Superior temporal gyrus (tissue), 1 donor: ENCODE measurements around the gene HINT2.
A peak's percentile ranks its signal among the peaks of the same experiment; 100 is the strongest.

Source experiments
- DNase-seq: peaks from one replicate; pipeline ENCODE4 v3.0.0-alpha.2; 2016; ENCODE audit errors: extremely low spot score

HINT2 gene

GRCh38 chr9:35840881-35841644 lies 26.2 kb upstream of the HINT2 start:
- DNase-seq: no peak

DNA sequence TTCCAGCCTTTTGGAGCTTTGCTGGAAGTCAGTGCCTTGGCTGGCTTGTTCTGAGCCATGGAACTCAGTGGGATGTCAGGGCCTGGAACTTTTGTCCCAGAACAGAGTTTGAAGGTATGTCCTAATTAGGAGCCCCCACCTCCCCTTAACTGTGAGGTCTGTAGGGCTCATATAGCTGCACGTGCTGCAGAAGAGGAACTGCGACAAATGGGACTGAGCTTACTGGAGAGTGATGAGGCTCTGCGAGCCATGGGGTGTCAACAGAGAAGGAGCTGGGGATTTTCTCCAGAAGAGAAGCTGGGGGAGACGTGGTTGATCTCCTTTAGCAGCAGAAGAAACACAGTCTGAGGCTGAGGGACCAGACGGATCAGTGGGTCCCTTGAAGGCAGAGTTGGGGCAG lies 25.1 kb upstream of the HINT2 start:
- no peak for DNase-seq

GRCh38 chr9:35836595-35836994 lies 21.8 kb upstream of the HINT2 start:
- DNase-seq: no peak

GRCh38 chr9:35835766-35836165 lies 20.9 kb upstream of the HINT2 start:
- no peak for DNase-seq

GRCh38 chr9:35835216-35835632 lies 20.4 kb upstream of the HINT2 start:
- no peak for DNase-seq

DNA sequence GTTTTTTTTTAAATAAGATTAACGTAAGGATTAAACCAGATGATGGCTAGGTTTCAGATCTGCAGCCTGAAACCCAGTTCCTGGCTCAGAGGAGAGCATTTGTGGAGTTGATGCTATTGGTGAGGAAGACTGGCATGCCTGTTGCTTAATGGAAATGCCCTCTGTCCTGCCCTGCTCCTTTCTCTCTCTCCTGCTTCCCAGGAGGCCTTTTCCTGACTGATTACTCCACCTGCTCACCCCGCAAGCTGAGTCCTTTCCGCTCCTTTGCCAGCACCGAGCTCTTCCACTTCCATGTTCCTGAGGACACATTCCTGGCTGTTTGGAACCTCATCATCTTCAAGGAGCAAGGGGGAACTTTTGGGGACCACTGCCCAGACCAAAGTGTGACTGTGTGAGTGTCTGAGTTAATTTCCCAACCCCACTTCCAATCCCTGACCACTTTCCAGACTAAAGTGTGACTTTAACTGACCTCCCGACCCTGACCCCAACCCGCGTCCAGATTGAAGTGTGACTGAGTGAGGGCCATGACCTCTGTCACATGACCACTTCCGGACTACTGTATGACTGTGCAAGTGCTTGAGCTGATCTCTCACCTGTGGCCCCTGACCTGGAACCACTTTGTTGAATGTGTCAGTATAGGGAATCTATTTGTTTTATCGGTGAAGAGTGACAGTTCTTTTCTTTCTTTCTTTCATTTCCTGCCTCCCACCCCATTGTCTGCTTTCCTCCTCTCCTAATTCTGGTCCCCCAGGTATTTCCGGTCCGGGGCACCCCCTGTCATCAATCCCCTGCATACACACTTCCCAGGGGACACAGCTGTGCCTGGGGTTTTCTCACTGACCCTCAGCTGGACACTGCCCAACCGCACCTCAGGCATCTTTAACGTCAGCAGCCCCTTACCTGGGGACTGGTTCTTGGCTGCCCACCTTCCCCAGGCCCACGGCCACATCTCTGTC lies 19.7 kb upstream of the HINT2 start:
- no peak for DNase-seq

DNA sequence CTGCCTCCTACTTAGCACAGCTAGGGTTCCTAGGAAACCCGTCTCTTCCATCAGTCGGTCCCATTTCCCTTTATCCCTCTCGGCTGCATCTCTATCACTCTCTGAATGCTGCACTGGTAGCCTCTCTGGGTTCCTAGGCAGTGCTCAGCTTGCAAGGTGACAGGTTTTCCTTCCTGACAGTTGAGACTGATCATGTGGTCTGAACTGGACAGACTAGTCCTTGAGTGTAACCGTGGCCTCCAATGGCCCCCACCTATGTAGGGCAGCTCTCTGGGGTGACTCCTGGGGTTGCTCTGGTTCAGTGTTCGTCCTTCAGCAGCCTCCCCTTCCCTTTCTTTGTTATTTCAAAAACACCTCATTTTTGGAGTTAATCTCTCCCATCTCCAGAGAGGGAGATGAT lies 18.0 kb upstream of the HINT2 start:
- no peak for DNase-seq

GRCh38 chr9:35831040-35831439 lies 16.2 kb upstream of the HINT2 start:
- DNase-seq: no peak

DNA sequence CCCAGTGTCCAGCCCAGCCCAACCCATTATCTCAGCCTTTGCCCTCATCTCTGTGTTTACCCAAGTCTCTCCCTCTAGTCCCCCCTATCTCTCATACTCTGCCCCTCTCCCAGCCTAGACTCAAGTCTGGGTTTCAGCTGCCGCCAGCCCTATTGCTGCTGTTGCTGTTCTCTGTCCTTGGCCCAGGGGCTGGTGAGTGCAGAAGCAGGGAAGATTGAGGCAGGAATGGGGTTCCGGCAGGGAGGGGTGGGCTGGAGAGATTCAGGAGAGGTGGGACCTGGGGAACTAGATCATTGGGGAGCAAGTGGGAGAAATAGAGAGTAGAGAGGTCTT lies 14.9 kb upstream of the HINT2 start:
- DNase-seq: no peak

- DNase-seq: peak; percentile 83
Observed at GRCh38 chr9:35829084-35829763, 14.4 kb upstream of the HINT2 start, which contains the start of gene TMEM8B. Gene TMEM8B (plus strand): TSS chr9:35829228. CDS start chr9:35829448, 220 bp downstream.

DNA sequence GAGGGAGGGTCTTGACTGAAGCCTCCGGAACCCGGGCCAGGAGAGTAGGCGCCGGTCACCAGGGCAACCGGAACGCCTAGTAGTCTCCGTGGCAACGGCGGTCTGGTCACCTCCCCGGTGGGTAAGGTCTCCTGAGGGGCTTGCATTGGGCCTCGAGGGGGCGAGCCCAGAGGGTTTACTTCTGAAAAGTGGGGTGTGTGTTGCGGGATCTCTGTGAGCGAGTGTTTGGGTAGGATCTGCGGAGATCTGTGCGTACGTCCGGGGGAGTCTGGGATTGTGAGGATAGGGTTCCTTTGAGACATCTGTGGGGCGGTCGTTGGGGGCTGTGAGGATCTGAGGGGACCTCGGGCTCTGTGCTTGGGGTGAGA lies 13.9 kb upstream of the HINT2 start, which contains the start of gene FAM221B:
Gene FAM221B, minus strand, starts transcription at position 17 of the 368 bp plus-strand sequence. CDS start 2,571 bp downstream, outside the sequence.
- no peak for DNase-seq

DNA sequence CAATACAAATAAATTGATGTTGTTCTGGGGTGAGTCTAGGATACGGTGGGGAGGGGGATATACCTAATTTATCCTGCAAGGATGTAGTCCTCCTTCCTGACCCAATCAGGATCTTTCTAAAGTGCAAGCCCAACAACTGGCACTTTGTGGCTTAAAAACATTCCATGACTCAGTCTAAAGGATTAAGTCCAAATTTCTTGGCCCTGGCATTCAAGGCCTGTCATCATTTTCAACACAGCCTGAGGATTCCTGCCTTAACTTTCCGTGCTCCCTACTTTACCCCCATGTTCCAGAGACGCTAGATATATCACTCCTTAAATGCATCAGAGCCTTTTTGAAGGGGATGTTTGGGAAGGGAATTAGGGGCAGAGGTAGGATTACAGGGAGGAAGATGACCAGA lies 12.6 kb upstream of the HINT2 start:
- DNase-seq: no peak

GRCh38 chr9:35826071-35826701 lies 11.3 kb upstream of the HINT2 start:
- peak; percentile 75 for DNase-seq

DNA sequence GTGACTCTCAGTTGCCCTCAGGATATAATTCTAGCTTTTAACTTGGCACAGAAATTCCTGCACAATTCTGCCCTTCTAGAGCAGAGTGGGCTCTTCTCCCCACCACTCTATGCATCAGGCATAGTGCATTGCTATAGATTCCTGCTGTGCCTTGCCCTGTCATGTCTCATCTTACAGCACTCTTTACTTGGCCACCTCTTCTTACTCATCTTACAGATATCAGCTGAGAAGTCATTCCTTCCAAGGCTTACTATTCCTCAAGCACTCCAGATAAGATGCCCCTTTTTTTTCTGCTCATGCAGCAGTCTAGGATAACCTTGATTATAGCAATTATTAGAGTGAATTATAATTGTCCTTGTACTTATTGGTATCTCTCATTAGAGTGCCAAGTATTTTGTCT lies 8.1 kb upstream of the HINT2 start:
- DNase-seq: no peak

DNA sequence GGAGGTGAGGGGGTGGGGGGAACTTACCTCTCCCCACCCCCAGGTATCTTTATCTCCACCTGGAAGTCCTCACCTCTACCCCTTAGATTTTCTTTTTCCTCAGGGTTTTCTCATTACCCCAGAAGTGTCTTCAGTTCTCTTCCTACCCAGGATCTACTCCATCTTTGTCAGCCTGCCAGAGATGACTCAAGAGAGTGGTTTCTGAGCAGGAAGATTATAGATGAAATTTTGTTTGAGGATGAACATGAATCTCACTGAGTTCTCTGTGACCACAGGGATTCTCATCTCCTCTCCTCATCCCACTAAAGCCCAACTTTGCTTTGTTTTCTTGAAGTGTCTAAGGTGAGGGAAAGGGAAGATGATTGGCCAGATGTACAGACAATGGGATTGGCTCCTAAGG lies 5.2 kb upstream of the HINT2 start:
- no peak for DNase-seq

- DNase-seq: no peak
Observed at GRCh38 chr9:35818341-35818740, 3.5 kb upstream of the HINT2 start.

DNA sequence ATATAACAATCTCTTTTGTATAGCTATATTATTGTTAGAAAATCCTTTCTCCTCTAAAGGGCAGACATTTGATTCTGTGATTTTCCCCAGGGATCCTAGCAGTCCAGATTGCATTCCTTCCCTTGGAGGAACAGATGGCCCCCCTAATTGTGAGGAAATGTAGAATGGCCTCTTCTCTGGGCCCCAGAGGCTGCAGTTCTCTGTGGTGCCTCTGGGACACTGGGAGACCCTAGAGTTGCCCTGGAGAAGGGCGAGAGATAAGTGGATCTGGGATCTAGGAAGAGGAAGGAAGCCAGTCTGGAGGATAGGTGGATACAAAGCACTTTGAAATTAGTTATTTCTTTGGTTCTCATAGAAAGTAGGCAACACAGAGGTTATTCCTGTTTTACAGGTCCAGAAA lies 1.9 kb upstream of the HINT2 start:
- no peak for DNase-seq

- DNase-seq: peak; percentile 66
Observed at GRCh38 chr9:35814106-35814840, 569 bp downstream of the HINT2 start.

- no peak for DNase-seq
Observed at GRCh38 chr9:35813434-35814105, 1.3 kb downstream of the HINT2 start.

DNA sequence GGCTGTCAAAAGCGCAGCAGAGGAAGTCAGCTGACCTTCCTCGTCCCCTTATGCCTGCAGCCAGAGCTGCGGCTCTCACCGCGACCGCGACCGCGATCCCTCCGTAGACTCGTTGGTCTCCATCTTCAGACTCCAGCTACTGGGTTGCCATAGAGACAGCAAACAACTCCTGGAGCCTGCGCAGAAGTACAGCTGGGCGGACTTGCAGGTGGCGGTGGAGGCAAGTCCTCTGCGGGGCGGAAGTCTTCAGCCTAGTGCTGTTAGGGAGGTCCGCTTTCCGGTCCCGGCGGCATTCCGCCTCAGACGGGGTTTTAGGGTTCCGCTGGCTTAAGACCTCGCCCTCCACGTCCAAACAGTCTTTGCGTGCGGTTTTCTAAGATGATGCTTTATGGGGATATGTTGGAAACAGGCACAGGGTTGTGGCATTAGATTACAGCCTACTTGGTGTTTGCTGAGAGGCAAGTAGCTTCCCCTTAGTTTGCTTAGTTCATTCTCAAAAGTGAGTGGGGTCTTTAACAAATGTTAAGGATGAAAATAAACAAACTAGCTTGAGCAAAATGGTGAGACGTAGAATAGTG lies 2.7 kb downstream of the HINT2 start, which contains the start of gene SPAG8:
Gene SPAG8, minus strand, starts transcription at position 238 of the 578 bp plus-strand sequence. Its CDS starts 115 bp downstream, at position 123.
- peak; percentile 96 for DNase-seq
